Measurements from ENCODE around the gene ANKRD66. TPM values are rescaled to one million over a fixed set of nuclear protein-coding genes. Genes with fewer than 3 reads are reported as not detected.

Gene ANKRD66
- polyA plus RNA-seq, 1 of the 3 experiments (the other 2 are of a cell fraction): not detected

DNA sequence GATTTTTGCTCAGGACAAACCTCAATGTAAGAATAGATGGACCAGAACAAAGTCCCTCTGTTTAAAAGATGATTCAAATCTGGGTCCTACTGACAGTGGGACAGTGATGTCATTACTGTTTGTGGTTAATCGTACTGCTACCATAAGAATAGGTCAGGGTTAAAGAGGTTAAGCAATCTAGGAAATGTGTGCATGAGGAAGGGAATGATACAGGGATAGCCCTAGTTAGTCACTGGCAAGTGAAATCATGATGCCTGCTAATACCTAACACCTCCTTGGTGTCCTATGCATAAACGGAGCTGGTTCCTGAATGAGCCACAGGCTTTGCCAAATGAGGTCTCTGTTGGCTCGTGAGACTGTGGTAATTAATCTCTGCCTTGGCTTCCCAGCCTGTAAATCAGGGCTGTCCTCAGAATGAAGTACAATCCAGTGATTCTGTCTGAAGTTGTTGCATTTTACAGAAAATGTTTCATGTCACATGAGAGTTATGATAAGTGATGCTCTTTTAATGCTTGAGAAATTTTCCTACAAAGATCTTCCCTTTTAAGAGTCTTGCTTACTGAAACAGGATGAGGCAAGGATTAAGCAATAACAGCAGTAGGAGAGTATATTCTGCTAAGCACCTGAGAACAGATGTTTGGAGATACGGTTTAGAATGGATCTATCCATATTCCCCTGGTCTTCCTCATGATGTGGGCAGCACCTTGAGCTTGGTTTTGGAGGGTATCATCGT is 50.3 kb downstream of the ANKRD66 start:
- no peak overlapping the region for H3K4me3 ChIP-seq (ENCODE audit: low read depth in 2 of 2, low read length in 1 of 2)
- POLR2A ChIA-PET: no interaction called here
- H3K36me3 ChIP-seq (replicated peaks in 1 of 2; ENCODE audit: control insufficient read depth in 1 of 2, insufficient read depth in 2 of 2, low read length in 1 of 2): no peaks in the 10 kb centered on the region
- H3F3A ChIP-seq (replicated peaks; ENCODE audit: insufficient read depth): no peaks in the 10 kb centered on the region
- no peaks in the 10 kb centered on the region for H3K27me3 ChIP-seq (ENCODE audit: insufficient read depth)
- no peaks in the 10 kb centered on the region for H3K9me3 ChIP-seq
- WGBS (ENCODE audit: low lambda C conversion rate): 4% methylated on average over 5 of the region's 5 CpGs
- H3K4me2 ChIP-seq: no peak overlapping the region
- H4K20me1 ChIP-seq (ENCODE audit: insufficient read depth): no peaks in the 10 kb centered on the region
- DNase-seq: no peak
- no peak overlapping the region for H3K27ac ChIP-seq (ENCODE audit: low read depth in 2 of 2, low read length in 1 of 2)
- TF ChIP-seq RCOR1 (IDR thresholded peaks at IDR 0.05; ENCODE audit: low read length) (no peak), RFX5 (IDR thresholded peaks at IDR 0.05; ENCODE audit: low read length) (no peak), RAD21 (IDR thresholded peaks at IDR 0.05; ENCODE audit: low read length) (no peak), NFIC (IDR thresholded peaks at IDR 0.05; ENCODE audit: borderline replicate concordance) (no peak), GABPA (IDR thresholded peaks at IDR 0.05; ENCODE audit: low read depth) (no peak), FOSL2 (IDR thresholded peaks at IDR 0.05; ENCODE audit: borderline replicate concordance, low read depth) (no peak)
- H3K79me2 ChIP-seq (ENCODE audit: insufficient read depth): no peaks in the 10 kb centered on the region
- H3K9ac ChIP-seq: no peak overlapping the region
- no peak overlapping the region for H2AFZ ChIP-seq (ENCODE audit: low read depth)
- no peaks in the 10 kb centered on the region for H3K4me1 ChIP-seq (ENCODE audit: control insufficient read depth in 1 of 2, insufficient read depth in 2 of 2, low read depth in 1 of 2, low read length in 1 of 2)
- H3K9me2 ChIP-seq: no peaks in the 10 kb centered on the region
- CTCF ChIA-PET: no interaction called here

GRCh38 chr6:46799657-46800056 is 52.9 kb downstream of the ANKRD66 start:
- H3K9me3 ChIP-seq: no peaks in the 10 kb centered on the region
- H2AFZ ChIP-seq (ENCODE audit: low read depth): no peak overlapping the region
- no peak overlapping the region for H3K27ac ChIP-seq (ENCODE audit: low read depth in 2 of 2, low read length in 1 of 2)
- H3K36me3 ChIP-seq (replicated peaks in 1 of 2; ENCODE audit: control insufficient read depth in 1 of 2, insufficient read depth in 2 of 2, low read length in 1 of 2): no peaks in the 10 kb centered on the region
- no peaks in the 10 kb centered on the region for H3K9me2 ChIP-seq
- H3K4me1 ChIP-seq (ENCODE audit: control insufficient read depth in 1 of 2, insufficient read depth in 2 of 2, low read depth in 1 of 2, low read length in 1 of 2): no peaks in the 10 kb centered on the region
- ChIA-PET POLR2A (no interaction called here), CTCF (interaction anchor here (0.8 kb wide), 1 partner anchor 49 kb away, joined by 3 read pairs; no protein-coding TSS in a partner anchor)
- DNase-seq: no peak
- H3K4me3 ChIP-seq (ENCODE audit: low read depth in 2 of 2, low read length in 1 of 2): no peak overlapping the region
- no peak overlapping the region for H3K4me2 ChIP-seq
- H4K20me1 ChIP-seq (ENCODE audit: insufficient read depth): no peaks in the 10 kb centered on the region
- TF ChIP-seq FOXM1 (IDR thresholded peaks at IDR 0.05; ENCODE audit: low read depth) (no peak), MXI1 (IDR thresholded peaks at IDR 0.05; ENCODE audit: low read depth, low read length) (no peak), YY1 (IDR thresholded peaks at IDR 0.05; ENCODE audit: low read depth) (no peak), SIN3A (IDR thresholded peaks at IDR 0.05; ENCODE audit: borderline replicate concordance, low read depth, low read length) (no peak), USF1 (IDR thresholded peaks at IDR 0.05; ENCODE audit: borderline replicate concordance, low read depth) (no peak), RAD21 (IDR thresholded peaks at IDR 0.05; ENCODE audit: low read length) (no peak), ELF1 (IDR thresholded peaks at IDR 0.05) (no peak), POLR2AphosphoS5 (IDR thresholded peaks at IDR 0.05; ENCODE audit: low read depth, low read length) (no peak), SMC3 (IDR thresholded peaks at IDR 0.05; ENCODE audit: low read depth, low read length) (no peak), FOXJ3 (CRISPR knock-in tag; IDR thresholded peaks at IDR 0.05) (no peak), EZH2phosphoT487 (IDR thresholded peaks at IDR 0.05; ENCODE audit: borderline replicate concordance, low read depth) (no peak), TEAD4 (IDR thresholded peaks at IDR 0.05; ENCODE audit: borderline replicate concordance, insufficient read depth) (no peak), JUND (IDR thresholded peaks at IDR 0.05) (no peak), USF2 (IDR thresholded peaks at IDR 0.05; ENCODE audit: borderline replicate concordance, low read depth, low read length) (no peak), TCF12 (IDR thresholded peaks at IDR 0.05) (no peak)
- TF ChIP-seq, protein P1, sequence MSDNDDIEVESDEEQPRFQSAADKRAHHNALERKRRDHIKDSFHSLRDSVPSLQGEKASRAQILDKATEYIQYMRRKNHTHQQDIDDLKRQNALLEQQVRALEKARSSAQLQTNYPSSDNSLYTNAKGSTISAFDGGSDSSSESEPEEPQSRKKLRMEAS (IDR thresholded peaks at IDR 0.05; ENCODE audit: low read depth): no peak
- WGBS (ENCODE audit: low lambda C conversion rate): 0% methylated on average over 1 of the region's 1 CpG
- H3K9ac ChIP-seq: no peak overlapping the region
- peaks cover 4% of the 10 kb centered on the region; the same call in 1 of the 2 replicates for H3K27me3 ChIP-seq (ENCODE audit: insufficient read depth)
- no peaks in the 10 kb centered on the region for H3K79me2 ChIP-seq (ENCODE audit: insufficient read depth)
- no peaks in the 10 kb centered on the region for H3F3A ChIP-seq (replicated peaks; ENCODE audit: insufficient read depth)

All from SK-N-SH (cell line).